Inflammatory macrophage treated with lipopolysaccharide for 4 hours (primary cell): ENCODE data around the gene TH.
A peak's percentile ranks its signal among the peaks of the same experiment; 100 is the strongest.

Experiments
- DNase-seq: peaks from one replicate; pipeline ENCODE4 v3.0.0-alpha.2; 2020

TH gene

DNA sequence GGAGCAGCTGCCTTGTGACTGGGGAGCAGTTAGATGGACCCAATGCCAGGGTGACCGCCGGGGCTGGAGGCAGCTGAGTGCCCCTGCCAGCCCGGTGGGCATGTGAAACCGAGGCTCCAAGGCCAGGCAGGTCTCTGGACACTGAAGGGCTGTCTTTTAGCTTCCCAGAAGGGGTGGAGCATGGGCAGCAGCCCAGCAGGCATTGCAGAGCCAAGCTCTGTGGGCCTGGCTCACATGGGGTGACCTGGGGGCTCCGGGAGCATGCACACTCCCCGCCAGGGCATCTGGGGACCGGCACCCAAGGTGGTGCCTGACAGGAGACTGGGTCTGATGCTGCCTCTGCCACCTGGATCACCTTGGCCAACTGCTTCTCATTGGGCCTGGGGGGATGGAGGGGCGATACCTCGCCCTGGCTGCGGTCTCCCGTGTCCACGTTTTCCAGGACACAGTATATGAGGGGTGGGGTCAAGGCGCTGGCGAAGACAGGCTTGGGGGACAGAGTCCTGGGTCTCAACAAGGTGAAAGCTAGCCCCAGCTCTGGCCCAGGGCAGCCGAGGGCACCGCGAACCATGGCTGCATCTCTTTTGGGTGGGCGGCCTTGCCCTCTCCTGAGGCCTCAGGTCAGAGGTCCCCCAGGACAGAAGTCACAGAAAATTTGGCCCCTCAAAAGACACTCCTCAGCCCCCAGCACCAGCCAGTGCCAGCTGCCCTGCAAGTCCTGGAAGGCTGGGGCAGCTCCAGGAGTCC, 14.1 kb downstream of the TH start:
- DNase-seq, result no peak

DNA sequence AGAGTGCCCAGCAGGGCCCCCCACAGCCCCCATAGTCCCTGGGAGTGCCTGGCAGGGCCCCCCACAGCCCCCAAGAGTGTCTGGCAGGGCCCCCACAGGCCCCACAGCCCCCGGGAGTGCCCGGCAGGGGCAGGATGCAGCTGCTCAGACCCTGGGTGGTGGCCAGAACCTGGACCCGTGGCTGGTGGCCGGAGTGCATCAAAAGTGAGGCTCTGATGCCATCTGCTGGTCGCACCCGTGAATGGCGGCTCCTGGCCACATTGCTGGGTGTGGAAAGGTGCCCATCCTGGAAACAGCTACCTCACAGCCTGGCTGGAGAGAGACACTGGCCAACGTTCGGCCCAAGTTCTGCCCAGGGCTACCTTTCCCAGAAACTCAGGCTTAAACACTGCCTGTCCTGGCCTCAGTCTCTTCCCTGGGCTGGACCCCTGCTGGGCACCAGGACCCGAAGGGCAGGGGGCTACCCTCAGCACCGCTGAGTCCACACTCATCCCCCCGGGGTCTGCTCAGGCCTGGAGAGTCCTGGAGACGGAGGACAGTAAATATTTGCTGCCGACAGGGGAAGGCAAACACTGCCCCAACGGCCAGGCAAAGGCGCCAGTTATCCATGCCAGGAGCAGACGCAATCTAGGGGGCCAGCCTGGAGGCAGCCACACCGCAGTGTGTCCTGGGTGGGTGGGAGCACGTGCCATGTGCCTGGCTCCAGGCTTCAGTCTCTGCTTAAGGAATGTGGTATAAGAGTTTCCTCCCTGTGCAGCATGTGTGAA, 15.0 kb downstream of the TH start:
- peak; percentile 51 for DNase-seq

DNA sequence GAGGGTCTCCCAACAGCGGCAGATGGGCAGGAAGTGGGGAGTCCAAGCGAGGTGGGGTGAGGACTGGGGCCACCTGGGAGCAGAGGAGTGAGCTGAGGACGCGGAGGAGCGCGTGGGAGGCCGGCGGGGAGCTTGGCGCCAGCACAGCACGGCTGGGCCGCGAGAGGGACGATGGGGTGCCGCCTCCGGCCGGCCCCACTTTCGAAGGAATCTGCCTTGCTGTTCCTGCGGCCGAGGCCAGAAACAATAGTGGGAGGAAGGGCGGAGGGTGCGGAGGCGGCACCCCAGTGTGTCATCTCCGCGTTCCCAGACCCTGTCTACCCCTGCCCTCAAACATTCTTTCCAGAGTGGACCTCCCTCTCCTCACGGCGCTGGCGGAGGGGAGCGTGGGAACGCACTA, 16.1 kb downstream of the TH start:
- DNase-seq, result no peak

DNA sequence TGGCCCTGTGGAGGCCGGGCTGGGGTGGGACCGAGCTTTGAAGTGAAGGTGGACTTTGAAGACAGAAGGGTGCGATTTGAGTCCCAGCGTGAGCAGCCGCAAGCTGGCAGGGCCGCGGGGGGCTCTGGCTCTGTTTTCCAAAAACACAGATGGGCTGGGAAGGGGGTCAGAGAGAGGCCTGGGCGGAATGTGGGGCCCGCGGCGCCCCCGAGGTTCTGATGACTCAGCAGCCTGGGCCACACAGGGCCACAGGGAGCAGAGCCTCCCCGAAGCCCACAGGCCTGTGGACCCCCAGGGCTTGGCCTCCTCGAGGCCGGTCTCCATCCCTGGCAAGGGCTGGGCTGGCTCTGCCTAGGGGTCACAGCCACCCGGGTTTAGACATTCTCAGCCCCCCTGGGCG, 16.7 kb downstream of the TH start:
- no peak for DNase-seq

DNA sequence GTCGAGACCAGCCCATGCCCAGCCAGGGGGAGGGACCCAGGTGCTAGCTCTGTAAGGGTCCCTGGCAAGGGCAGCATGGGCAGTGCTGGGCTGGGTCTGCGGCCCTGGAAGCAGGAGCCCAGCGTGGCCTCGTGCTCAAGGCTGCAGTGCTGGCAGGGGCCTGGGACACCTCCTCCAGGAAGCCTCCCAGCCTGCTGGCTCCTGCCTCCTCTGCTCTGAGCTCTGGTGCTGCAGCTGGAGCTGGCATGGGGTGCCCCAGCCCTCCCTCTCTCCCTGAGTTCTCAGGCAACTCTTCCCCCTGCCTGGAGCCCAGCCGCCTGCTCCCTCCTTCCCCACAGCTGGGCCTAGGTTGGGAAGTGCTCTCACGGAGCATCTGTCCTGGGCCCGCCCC, 17.4 kb downstream of the TH start:
- DNase-seq, result no peak

DNA sequence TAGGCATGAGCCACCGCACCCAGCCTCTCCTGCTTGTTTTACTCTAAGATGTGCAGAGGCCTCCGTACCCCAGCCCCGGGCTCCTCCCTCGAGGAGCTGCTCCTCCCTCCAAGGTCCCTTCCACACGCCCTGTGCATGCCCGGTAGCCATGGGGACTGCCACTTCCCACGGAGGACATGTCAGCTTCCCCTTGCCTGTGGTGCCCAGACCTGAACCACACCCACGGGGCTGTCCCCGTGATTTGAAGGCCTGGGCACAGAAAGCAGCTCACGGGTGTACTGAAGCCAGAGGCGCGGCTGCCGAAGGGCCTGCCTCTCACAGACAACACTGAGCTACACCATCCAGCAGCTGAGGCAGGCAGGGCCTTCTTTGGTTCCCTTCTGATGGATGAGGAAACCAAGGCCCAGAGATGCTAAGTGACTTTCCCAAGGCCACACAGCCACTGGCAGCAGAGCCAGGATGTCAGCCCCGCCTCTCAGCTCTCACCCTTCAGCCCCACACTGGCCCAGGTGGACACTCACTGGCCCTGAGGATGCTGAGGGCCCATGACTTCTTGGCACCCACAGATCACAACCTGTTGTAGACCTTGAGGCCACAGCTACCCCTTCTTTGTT, 17.9 kb downstream of the TH start:
- peak; percentile 61 for DNase-seq

DNA sequence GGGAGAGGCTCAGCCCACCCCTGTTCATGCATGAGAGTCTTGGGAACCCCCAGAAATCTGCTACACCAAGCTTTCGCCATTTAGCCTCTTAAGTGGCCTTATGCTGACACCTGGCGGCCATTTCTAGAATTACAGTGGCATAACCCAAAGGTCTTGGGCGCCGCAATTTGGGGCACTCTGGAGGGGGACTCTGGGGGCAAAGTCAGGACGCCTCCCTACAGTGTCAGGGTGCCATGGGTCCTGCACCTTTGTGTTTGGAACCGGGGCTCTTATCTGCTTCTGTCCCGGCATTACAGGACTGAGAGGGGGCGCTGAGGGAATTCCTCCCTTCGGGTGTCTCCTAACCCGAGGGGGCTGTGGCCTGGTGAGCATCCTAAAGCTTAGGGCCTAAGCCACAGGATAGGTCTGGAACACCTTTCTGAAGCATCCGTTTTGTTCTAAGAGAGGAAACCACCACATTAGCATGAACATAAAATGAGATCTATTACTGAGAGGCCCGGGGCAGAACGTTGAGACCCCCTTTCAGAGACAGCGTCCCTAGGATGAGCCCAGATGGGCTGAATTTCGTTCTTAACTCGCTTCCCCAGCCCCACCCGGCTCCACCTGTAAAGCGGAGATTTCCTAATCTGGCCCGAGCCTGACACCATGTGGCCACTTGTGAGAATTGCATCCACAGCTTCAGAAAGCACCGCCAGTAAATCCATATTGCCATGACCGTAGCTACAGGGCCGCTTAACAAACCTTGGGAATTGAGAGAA, 19.9 kb downstream of the TH start:
- peak; percentile 64 for DNase-seq

DNA sequence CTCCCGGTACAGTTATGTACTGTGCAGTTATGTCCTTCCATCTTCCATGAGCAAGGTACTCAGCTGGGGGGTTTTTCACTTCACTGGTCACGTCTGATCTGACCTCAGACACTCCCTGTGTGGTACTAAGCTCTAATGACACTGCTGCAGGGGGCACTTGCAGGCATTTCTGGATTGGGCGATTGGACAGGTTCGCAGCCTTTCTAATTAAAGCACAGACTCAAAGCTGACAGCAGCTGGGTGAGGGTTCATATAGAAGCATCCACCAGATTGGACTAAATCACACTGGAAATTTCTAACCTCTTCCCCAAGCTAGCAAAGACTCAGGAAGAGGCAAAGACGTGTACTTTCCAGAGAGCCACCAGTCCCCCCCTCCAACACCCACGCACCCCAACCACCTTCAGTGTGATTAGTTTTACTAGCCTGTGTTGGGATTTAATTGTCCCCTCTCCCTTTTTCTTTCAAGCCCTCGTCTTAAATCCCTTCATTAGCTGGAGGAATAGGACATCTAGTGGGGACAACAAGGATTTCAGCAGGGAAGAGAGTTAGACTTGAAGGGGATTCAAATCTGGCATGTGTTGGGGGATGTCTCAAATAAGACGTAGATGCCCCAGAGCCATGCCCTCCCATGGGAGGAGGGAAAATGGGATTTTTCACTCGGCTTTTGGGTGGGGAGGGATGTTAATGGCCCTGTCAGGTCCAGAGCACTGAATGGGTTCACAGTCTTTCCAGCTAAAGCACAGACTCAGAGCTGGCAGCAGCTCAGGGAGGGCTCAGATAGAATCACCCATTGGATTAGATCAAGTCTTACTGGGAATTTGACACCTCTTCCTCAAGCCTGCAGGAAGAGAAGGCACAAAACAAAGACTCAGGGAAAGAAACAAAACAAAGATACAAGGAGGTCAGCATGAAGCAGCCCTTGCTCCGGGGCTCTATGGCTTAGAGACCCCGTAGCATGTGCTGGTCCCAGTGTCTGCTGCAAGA, 21.5 kb downstream of the TH start:
- peak; percentile 35 for DNase-seq

DNA sequence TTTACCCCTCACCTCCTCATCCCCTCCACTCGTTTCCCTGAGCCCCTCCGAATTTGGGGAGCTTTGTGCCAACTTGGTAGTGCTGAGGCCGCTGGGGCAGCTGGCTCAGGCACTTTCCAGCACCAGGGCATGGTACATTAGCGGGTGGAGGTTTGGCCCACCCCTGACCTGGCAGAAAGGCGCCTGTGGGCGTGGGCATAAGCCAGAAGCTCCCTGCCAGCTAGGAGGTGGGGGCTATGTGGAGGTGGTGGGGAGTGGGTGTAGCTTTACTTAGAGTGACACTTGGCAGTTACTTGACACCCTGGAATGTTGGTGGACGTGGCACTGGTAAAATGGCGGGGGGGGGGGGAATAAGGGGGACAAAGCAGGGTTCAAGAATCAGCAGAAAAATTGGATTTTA, 22.2 kb downstream of the TH start:
- DNase-seq, result no peak

DNA sequence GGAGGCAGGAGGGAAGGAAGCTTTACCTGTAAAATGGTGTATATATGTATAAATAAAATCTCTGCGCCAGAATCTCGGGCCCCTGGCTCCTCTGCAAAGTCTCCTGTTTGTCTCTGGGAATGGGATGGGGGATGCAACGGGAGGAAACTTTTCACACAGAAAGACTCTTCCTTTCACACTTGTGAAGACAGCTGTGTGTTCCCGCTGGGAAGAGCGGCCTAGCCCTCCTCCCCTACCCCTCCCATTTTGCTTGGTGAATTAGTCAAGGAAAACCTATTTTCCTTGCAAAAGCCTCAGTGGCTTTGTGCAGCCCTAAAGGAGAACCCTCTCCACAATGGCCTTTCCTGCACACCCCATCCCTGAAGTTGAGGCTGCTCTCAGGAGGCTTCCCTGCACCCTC, 23.0 kb downstream of the TH start:
- DNase-seq, result no peak

DNA sequence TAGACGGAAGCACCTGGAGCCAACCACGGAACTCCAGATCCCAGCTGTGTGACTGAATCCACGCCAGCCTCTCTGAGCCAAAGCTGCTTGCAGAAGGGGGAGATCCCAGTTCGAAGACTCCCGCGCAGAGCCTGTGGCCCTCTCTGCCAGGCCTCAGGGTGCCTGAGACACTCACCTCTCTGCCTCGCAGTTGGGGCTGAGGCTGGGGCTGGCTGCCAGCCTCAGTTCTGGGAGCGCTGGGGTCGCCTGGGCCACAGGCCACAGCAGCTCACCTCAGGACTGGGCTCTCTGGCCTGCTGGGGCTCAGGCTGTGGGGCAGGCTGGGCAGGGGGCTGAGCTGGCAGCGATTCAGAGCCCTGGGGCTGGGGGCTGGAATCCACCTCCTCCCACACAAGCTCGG, 24.2 kb downstream of the TH start:
- DNase-seq, result no peak

DNA sequence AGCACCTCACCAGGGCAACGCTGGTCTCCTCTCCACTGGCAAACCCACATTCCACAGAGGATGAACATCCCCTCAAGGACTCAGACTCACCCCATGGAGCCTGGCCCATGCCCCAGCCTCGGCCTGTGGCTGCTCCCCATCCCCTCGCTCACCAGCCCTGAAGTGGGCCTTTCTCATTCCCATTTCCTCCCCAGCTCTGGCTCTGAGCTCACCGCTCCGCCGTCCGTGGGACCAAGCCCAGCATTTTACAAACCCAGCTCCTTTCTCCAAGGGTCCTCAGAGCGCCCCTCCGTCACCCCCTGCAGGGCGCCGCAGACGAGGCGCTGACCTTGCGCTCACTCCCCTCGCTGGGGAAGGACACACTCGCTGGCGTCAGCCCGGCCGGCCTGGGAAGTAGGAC, 25.6 kb downstream of the TH start:
- no peak for DNase-seq

DNA sequence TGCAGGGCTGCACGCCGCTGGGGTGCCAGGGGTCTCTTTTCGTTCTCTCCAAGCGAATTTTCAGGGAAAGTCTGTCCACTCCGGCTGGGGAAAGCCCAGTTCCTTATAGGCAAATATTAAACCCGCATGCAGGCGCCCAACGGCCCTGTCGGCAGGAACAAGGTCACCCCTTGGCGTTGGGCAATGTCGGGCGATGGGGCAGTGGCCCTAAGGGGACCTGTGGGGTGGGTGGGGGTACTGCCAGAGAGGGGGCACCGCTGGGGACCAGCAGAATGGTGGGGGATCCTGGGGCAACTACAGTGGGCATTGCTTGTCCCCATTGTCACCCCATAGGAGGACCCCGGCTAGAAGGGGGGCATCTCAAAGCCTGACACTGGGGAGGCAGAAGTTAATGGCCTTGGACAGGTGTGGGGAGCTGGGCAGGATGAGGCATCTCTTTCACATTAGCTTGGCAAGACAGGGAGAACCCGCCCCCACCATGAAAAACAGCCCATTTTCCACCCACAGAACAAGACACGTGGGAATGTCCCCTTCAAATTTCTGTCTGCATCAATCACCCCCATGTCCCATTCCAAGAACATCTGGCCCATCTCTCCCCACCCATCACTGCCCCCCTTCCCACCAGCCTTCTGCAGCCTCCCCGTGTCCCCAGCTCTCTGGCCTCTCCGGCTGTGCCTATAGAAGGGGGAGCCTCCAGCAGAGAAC, 26.9 kb downstream of the TH start:
- peak; percentile 50 for DNase-seq

DNA sequence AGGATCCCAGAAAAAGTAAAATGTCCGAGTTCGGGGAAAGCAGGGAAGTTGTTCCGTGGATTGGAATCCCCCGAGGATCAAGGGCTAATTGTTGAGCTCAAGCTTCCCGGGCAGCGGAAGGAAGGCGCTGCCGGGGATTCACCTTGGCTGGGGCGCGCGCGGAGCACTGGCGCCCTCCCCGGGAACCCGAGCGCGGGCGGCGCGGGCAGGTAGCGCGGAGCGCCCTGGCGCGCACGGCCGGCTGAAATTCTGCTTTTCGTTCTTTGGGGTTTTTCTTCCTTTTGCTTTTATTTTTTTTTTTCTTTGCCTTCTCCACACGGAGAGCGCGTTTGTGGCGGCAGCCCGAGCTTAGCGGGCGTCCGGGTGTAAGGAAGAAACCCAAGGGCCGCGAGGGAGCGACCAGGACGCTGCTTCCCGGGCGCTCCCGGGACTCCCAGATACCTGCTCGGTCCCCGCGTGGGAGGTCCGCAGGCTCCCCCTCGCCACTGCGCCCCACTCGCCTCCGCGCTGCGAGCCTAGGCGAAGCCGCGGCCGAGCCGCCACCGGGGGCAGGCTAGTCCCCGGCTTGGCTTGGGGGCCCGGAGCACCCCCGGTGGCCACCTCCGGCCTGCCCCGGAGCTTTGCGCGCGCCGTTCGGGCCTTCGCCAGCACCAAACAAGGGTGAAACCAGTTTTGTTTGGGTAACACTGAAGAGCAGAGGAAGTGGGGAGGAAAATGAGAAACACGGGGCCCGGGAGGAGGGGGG, 27.6 kb downstream of the TH start:
- DNase-seq, result no peak

DNA sequence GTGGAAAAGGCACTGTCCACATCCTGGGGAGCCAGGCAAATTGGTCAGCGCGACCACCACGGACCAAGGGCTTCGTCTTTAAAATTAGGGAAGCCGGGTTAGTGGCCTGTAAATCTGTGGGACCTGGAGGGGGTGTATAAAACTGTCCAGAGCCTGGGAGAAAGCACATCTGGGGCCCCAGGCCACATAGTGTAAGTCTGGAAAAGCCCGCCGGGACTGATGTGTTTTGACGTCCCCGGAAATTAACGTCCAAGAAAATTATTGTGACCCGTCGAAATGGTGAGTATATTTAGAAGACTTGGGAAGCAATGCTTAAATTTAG, 28.2 kb downstream of the TH start:
- DNase-seq, result peak; percentile 71

DNA sequence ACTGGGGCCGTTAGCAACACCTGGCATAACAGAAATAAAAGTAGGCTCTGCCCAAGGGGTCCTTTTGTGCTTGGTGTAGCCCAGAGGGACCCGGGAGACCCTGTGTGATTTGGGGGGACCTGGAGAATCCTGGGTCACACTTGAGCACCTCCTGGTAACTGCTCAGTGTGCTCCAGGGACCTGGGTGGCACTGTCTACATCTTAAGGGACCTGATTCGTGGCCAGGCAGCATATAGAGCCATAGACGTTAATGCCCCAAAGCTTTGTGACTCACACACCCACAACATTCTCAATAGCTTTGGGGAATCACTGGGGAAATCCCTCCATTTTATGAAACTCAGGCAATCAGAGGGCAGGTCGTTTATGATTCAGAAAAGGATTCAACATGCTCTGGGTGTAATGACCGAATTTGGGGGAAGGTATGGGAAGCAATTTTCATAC, 28.8 kb downstream of the TH start:
- DNase-seq, result peak; percentile 94

DNA sequence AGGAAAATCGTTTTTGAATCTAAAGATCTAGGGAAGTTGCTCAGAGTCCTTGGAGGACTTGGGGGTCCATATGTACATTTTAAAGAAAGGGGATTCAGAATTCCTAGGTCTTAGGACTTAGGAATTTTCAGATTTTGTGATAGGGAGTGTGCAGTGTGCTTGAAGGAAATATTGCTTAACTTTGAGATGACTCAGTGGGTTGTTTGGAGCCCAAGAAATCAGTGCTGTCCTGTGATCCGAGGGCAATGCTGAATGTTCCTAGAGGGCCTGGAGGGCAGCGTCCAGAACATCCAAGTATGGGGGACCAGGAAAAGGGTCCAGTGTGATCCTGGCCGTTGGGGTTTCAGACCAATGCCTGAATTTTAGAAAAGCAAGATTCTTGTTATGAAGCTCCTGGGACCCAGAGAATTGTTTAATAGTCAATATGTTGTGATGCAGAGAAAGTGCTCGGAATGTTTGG, 29.3 kb downstream of the TH start:
- peak; percentile 73 for DNase-seq

DNA sequence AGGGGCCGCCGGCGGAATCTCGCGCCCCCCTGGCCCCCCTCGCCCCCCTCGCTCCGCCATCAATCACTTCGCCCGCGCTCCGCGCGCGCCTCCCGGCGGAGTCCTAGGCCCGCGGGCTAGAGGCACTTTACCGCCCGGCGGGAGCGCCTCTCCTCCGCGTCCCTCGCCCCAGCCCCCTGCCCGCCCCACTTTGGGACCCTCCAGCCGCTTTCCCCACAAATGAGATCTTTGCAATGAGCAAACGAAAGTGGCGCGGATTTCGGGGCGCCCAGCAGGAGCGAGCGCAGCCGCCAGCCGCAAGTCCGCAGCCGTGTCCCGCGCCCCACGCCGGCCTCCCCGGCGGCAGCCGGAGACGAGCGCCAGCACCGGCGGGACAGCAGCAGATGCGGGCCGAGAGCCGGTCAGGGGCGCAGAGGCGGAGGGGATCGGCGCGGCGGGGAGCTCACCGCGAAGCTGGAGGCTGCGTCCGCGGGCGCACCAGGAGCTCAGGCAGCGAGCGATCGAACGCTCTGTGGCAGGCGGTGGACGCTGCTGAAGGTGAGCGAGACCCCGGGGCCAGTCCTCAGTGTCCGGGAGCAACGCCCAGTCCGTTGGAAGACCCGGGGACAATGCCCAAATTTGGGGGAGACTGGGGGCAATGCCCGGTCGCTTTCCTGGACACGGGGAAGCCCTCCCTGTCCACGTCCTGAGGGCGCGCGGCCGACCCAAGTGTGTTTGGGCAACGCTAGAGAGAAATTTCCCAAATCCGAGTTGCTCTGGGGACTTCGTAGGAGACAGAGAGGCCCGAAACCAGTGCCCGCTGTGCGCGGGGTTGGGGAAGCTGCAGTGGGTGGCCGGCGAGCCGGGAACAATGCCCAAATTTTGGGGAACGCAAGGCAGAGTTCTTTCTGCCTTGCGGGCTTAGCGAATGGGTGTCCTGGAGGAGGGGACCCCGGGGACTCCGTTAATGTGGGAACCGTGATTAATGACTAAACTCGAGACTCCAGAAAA, 30.9 kb downstream of the TH start:
- DNase-seq, result no peak

DNA sequence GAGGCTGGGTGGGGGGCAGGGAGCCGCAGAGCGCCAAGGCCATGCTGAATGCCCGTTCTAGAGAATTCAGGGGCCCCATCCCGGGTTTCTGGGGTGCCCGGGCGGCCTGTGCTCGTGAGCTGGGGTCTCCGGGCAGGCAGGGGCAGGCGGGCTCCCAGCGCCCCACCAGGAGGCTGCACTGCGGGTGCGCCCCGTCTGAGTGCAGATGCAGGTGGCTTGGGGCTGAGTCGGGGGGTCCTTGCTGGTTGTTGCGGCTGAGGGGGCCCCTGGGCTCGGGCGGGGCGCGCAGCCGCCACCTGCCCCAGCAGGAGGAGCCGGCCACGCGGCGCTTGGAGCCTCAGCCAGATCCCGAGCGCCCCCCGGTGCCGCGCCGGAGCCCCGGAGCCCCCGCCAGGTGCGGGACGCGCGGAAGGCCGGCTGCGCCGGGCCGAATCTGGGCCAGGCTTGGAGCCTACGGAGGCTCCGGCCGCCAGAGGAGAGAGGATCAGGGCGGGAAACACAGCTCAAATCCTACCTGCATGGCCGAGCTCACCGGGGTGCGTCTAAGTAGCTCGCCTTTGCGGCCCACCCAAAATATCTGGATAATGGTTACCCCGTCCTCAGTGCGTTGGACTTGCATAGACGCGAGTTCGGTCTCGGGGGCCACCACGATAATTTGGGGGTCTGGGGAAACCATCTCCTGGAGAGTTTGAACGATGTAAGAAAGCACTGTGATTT, 31.8 kb downstream of the TH start:
- DNase-seq, result no peak
